Measurements from ENCODE around the gene AP2A2. TPM values are rescaled to one million over a fixed set of nuclear protein-coding genes. Genes with fewer than 3 reads are reported as not detected.

The AP2A2 gene
- total and polyA plus RNA-seq, 5 donors, result 22.4 to 55.0 (median 48.9) TPM

DNA sequence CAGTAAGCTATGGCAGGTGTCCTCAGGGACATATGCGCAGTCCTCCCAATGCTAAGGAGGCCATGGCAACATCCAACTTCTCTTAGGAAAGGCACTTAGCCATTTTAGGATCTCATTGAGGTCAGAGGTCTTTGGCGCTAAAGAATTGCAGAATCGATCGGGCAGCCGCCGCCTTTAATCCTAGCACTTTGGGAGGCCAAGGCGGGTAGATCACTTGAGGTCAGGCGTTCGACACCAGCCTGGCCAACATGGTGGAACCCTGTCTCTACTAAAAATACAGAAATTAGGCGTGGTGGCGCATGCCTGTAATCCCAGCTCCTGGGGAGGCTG lies 13.8 kb upstream of the AP2A2 start:
- H3K27ac ChIP-seq (ENCODE audit: low read length), result no peak overlapping the region
- ATAC-seq (no peak), DNase-seq (no peak)
- no peaks in the 10 kb centered on the region for H3K4me1 ChIP-seq (ENCODE audit: control insufficient read depth, insufficient read depth, low read length)
- WGBS, result 94% methylated on average over 11 of the region's 11 CpGs
- no peaks in the 10 kb centered on the region for H3K9me3 ChIP-seq (ENCODE audit: control insufficient read depth, low read length)
- H3K4me3 ChIP-seq (ENCODE audit: low read length), result no peak overlapping the region
- intact Hi-C loops (cut with DNase I), result no loop called here
- no peaks in the 10 kb centered on the region for H3K27me3 ChIP-seq (ENCODE audit: control insufficient read depth, insufficient read depth)

DNA sequence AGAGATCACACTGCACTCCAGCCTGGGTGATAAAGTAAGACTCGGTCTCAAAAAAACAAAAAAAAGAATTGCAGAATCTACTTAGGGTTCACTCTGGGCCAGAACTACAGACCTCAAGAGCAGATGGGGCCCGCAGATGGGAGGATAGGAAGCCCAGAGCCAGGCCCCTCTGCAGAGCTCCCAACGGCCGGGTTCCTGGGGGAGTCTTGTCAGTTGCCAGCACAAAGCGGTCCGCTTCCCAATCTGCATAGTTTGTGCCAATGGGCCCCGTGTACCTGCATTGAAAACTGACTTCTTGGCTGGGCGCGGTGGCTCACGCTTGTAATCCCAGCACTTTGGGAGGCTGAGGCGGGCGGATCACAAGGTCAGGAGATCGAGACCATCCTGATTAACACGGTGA lies 13.4 kb upstream of the AP2A2 start:
- no peaks in the 10 kb centered on the region for H3K9me3 ChIP-seq (ENCODE audit: control insufficient read depth, low read length)
- no peak for ATAC-seq
- H3K4me1 ChIP-seq (ENCODE audit: control insufficient read depth, insufficient read depth, low read length), result no peaks in the 10 kb centered on the region
- intact Hi-C loops (cut with DNase I), result no loop called here
- H3K4me3 ChIP-seq (ENCODE audit: low read length), result no peak overlapping the region
- no peak for DNase-seq
- 94% methylated on average over 14 of the region's 14 CpGs for WGBS
- H3K27me3 ChIP-seq (ENCODE audit: control insufficient read depth, insufficient read depth), result no peaks in the 10 kb centered on the region
- H3K27ac ChIP-seq (ENCODE audit: low read length), result no peak overlapping the region

- no peak for ATAC-seq
- Histone ChIP-seq H3K4me1 (ENCODE audit: control insufficient read depth, insufficient read depth, low read length) (no peaks in the 10 kb centered on the region), H3K27me3 (ENCODE audit: control insufficient read depth, insufficient read depth) (no peaks in the 10 kb centered on the region), H3K4me3 (ENCODE audit: low read length) (no peak overlapping the region), H3K27ac (ENCODE audit: low read length) (no peak overlapping the region), H3K9me3 (ENCODE audit: control insufficient read depth, low read length) (no peaks in the 10 kb centered on the region)
- DNase-seq, result no peak
- intact Hi-C loops (cut with DNase I), result no loop called here
- WGBS, result 92% methylated on average over 4 of the region's 4 CpGs
These were observed 12.6 kb upstream of the AP2A2 start for GRCh38 chr11:913043-913442.

- no peak overlapping the region for H3K27ac ChIP-seq (ENCODE audit: low read length)
- H3K9me3 ChIP-seq (ENCODE audit: control insufficient read depth, low read length), result no peaks in the 10 kb centered on the region
- intact Hi-C loops (cut with DNase I), result no loop called here
- DNase-seq (no peak), ATAC-seq (no peak)
- H3K27me3 ChIP-seq (ENCODE audit: control insufficient read depth, insufficient read depth), result no peaks in the 10 kb centered on the region
- no peaks in the 10 kb centered on the region for H3K4me1 ChIP-seq (ENCODE audit: control insufficient read depth, insufficient read depth, low read length)
- WGBS, result 78% methylated on average over 5 of the region's 5 CpGs
- H3K4me3 ChIP-seq (ENCODE audit: low read length), result no peak overlapping the region
These were observed 11.5 kb upstream of the AP2A2 start for GRCh38 chr11:914204-914603.

DNA sequence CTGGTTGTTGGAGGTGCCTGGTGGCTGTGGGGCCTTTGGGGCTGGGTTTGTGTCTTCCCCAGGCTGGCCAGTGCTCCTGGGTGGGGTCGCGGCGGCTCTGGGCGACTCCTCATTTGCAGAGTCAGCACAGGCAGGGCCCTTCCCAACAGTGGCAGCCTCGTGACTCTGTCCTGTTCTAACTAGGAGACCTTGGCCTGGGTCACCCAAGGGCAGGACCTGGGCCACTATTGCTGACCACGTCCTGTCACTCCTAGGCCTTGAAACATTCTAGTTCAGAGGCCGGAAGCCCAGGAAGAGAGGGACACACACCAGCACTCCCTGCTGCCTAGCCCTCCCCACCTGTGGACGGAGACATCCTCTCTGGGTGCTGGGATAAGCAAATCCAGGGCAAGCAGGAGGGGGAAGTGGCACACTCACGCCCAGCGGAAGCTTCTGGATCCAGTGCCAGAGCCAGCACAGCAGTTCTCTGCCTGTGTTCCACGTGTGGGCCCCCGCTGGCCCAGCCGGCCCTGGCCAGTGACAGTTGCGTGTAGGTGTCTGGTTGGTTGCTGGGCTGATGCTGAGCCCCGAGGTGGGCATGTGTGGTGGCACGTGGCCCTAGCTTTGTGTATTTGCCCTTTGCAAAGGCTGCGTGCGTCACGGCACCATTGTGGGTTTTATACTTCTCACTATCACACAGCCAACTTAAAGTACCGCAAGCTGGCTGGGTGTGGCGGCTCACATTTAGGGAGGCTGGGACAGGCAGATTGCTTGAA lies 10.7 kb upstream of the AP2A2 start:
- H3K4me1 ChIP-seq (ENCODE audit: control insufficient read depth, insufficient read depth, low read length), result no peaks in the 10 kb centered on the region
- intact Hi-C loops (cut with DNase I), result no loop called here
- no peak overlapping the region for H3K4me3 ChIP-seq (ENCODE audit: low read length)
- no peaks in the 10 kb centered on the region for H3K27me3 ChIP-seq (ENCODE audit: control insufficient read depth, insufficient read depth)
- H3K9me3 ChIP-seq (ENCODE audit: control insufficient read depth, low read length), result no peaks in the 10 kb centered on the region
- WGBS, result 74% methylated on average over 21 of the region's 21 CpGs
- H3K27ac ChIP-seq (ENCODE audit: low read length), result no peak overlapping the region
- ATAC-seq (peak; percentile 22 to 24), DNase-seq (peak; percentile 69 to 89 (median 87))

DNA sequence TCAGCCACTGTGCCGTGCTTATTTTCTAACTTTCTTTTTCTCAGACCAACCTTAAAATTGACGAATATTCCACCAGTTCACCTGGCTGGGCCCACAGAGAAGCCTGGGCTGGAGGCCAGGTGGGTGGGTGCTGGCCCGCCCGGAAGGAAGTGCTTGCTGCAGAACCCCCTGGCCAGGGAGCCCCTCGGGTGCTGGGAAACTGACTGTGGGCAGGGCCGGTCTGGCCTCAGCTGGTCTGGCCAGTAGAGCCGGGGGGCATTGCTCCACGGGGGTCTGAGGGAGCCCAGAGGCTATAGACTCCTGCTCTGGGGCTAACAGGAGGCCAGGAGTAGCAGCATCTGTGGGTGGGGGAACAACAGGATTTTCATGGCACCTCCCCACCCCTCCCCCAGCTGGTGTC lies 8.2 kb upstream of the AP2A2 start:
- no peak overlapping the region for H3K27ac ChIP-seq (ENCODE audit: low read length)
- 80% methylated on average over 8 of the region's 8 CpGs for WGBS
- intact Hi-C loops (cut with DNase I), result no loop called here
- no peak overlapping the region for H3K4me3 ChIP-seq (ENCODE audit: low read length)
- no peak for ATAC-seq
- H3K4me1 ChIP-seq (ENCODE audit: control insufficient read depth, insufficient read depth, low read length), result no peaks in the 10 kb centered on the region
- DNase-seq, result peak in 1 of 3 donors; percentile 40
- H3K9me3 ChIP-seq (ENCODE audit: control insufficient read depth, low read length), result no peaks in the 10 kb centered on the region
- H3K27me3 ChIP-seq (ENCODE audit: control insufficient read depth, insufficient read depth), result no peaks in the 10 kb centered on the region

- WGBS, result 77% methylated on average over 15 of the region's 15 CpGs
- Histone ChIP-seq H3K27ac (ENCODE audit: low read length) (no peak overlapping the region), H3K4me3 (ENCODE audit: low read length) (no peak overlapping the region), H3K27me3 (ENCODE audit: control insufficient read depth, insufficient read depth) (no peaks in the 10 kb centered on the region), H3K9me3 (ENCODE audit: control insufficient read depth, low read length) (no peaks in the 10 kb centered on the region), H3K4me1 (ENCODE audit: control insufficient read depth, insufficient read depth, low read length) (peaks cover 2% of the 10 kb centered on the region)
- intact Hi-C loops (cut with DNase I), result loop anchor here in 1 of 4 donors (10.0 kb wide), 1 partner anchor 123 kb away; no protein-coding TSS in a partner anchor
- DNase-seq, result no peak
- ATAC-seq, result no peak
These were observed 3.6 kb upstream of the AP2A2 start for GRCh38 chr11:921921-922678.

GRCh38 chr11:923691-924405 lies 1.8 kb upstream of the AP2A2 start:
- no peak overlapping the region for H3K27ac ChIP-seq (ENCODE audit: low read length)
- intact Hi-C loops (cut with DNase I), result loop anchor here in 1 of 4 donors (10.0 kb wide), 1 partner anchor 121 kb away; no protein-coding TSS in a partner anchor
- peaks cover 4% of the 10 kb centered on the region for H3K4me1 ChIP-seq (ENCODE audit: control insufficient read depth, insufficient read depth, low read length)
- ATAC-seq (no peak), DNase-seq (peak in 1 of 3 donors; percentile 57)
- WGBS, result 82% methylated on average over 19 of the region's 19 CpGs
- no peak overlapping the region for H3K4me3 ChIP-seq (ENCODE audit: low read length)
- H3K9me3 ChIP-seq (ENCODE audit: control insufficient read depth, low read length), result no peaks in the 10 kb centered on the region
- no peaks in the 10 kb centered on the region for H3K27me3 ChIP-seq (ENCODE audit: control insufficient read depth, insufficient read depth)

GRCh38 chr11:924406-925157 lies 1.1 kb upstream of the AP2A2 start:
- Histone ChIP-seq H3K27ac (ENCODE audit: low read length) (no peak overlapping the region), H3K4me3 (ENCODE audit: low read length) (no peak overlapping the region), H3K27me3 (ENCODE audit: control insufficient read depth, insufficient read depth) (no peaks in the 10 kb centered on the region), H3K4me1 (ENCODE audit: control insufficient read depth, insufficient read depth, low read length) (peaks cover 4% of the 10 kb centered on the region), H3K9me3 (ENCODE audit: control insufficient read depth, low read length) (no peaks in the 10 kb centered on the region)
- DNase-seq (peak in 2 of 3 donors; percentile 73 to 75), ATAC-seq (peak; percentile 1 to 25)
- WGBS, result 56% methylated on average over 18 of the region's 18 CpGs
- intact Hi-C loops (cut with DNase I), result loop anchor here in 1 of 4 donors (5.0 to 10.0 kb wide), 2 partner anchors 43 to 120 kb away; no protein-coding TSS in a partner anchor

DNA sequence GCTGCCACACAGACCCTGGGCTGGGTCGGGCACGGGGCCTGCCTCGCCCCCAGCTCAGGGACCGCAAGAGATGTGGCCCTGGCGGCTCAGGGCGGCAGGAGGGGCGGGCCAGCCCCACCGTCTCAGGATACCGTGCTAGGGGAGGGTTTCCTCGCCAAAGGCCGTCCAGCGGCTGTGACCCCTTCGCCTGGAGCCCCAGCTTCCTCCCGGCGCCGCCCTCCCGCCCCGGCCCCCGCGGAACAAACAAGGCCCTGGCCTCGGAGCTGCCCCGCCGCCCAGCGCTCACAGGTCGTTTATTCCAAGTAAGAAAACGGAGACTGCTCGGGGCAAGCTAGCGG lies 543 bp upstream of the AP2A2 start:
- no peaks in the 10 kb centered on the region for H3K27me3 ChIP-seq (ENCODE audit: control insufficient read depth, insufficient read depth)
- H3K4me3 ChIP-seq (ENCODE audit: low read length), result peak overlapping the region; percentile 98
- H3K9me3 ChIP-seq (ENCODE audit: control insufficient read depth, low read length), result no peaks in the 10 kb centered on the region
- peak overlapping the region; percentile 54 for H3K27ac ChIP-seq (ENCODE audit: low read length)
- DNase-seq, result peak; percentile 48 to 84 (median 77)
- WGBS, result 55% methylated on average over 28 of the region's 28 CpGs
- peak; percentile 27 to 29 for ATAC-seq
- H3K4me1 ChIP-seq (ENCODE audit: control insufficient read depth, insufficient read depth, low read length), result peaks cover 4% of the 10 kb centered on the region
- intact Hi-C loops (cut with DNase I), result loop anchor here in 1 of 4 donors (5.0 to 10.0 kb wide), 2 partner anchors 42 to 120 kb away; no protein-coding TSS in a partner anchor

Measured in right cardiac atrium (tissue), 5 donors.